NCI-H2107 treated with DMSO at 0.1 percent for 48 hours (cell line): ENCODE results near the gene RNF5.
A peak's percentile ranks its signal among the peaks of the same experiment; 100 is the strongest.
"Not testable (repeated sequence)": the region's sequence is repeated elsewhere in the genome, so short reads cannot be mapped to it uniquely, and the experiment has no call there.

Experiments used
- DNase-seq: peaks from one replicate; lab custom pipeline; 2025; ENCODE audit not compliant: unreplicated experiment; lab: John Stamatoyannopoulos, UW

RNF5 gene

DNA sequence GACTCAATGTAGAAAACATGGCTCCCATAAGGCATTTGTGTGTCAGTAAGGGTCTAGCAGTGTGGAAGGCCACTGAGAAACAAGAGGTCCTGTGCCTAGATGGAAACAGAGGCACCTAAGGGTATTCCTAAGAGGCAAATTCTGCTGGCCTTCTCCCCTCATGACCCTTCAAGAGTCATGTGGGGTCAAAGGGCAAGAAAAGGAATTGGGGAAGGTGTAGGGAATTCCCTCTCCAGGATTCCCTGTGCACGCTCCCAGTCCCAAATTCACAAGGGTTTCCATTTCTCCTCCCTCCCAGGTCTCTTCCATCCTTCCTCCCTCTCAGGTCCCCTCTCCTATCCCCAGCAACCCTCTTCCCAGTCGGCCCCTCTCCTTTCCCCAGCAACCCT, 2.9 kb upstream of the RNF5 start:
- DNase-seq = no peak

DNA sequence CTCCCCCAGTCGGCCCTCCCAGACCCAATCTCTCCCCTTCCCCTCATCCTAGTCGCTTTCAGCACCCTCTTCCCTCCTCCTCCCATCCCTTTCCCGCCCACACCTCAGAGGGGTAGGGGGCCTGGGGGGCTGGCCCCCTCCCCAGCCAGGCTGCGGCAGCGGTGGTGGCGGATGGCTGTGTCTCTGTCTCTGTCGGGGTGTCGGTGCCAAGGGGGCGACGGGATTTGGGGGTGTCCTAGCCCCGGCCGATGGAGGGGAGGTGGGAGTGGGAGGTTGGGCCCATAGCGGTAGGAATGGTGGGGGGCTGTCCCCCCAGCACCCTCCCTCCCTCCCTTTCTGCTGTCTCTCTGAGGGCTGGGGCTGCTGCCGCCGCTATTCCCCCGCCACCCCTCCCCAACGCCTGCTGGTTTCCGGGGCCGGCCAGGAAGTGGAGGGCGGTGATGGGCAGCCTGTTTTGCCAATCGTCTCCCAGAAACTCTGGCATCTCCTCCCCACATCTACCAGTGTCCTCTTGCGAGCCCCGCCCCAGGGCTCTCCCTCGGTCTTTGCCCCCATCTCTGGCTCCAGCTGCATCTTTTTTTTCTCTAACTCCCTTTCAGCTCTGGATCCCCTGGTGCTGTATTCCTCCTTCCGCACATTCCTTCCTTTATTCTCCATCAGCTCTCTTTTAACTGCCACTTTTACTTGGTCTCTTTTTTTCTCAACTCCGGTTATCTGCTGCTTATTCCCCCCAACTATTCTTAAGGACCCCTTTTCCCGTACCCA, 2.3 kb upstream of the RNF5 start, which contains the start of gene AGPAT1:
AGPAT1 (minus strand) TSS at position 374 of the 765 bp plus-strand sequence. CDS start 4,588 bp downstream, outside the sequence.
- DNase-seq = peak; percentile 69

DNA sequence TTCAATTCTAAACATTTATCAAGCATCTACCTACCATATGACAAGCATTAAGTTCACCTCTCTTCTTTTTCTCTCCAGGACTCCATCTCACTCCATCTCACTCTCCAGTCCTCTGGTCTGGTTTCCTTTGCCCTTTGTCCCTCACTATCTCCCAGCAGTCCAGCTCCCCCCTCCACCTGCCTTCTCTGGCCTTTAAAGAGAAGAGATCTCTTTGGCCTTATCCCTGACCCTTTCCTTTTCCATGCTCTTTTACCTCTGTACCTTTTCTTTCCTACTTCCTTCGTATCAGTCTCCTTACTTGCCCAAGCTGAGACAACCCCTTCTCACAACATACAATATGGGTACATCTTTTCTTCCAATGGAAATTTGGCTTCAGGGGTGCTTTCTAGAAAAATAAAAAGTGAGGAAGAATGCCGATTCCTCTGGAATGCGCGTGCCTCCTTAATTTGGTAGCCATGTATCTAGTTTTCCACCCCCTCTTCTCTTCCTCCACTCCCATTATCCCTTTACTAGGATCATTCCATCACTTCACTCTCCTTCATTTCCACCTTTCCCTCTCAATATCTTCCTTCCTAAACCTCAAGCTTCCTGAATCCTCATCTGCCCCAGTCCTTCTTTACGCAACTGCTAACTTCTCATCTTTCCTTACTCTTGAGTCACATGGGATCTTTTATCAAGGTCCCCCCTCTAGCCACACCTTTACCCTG, 1.6 kb upstream of the RNF5 start:
- no peak for DNase-seq

DNA sequence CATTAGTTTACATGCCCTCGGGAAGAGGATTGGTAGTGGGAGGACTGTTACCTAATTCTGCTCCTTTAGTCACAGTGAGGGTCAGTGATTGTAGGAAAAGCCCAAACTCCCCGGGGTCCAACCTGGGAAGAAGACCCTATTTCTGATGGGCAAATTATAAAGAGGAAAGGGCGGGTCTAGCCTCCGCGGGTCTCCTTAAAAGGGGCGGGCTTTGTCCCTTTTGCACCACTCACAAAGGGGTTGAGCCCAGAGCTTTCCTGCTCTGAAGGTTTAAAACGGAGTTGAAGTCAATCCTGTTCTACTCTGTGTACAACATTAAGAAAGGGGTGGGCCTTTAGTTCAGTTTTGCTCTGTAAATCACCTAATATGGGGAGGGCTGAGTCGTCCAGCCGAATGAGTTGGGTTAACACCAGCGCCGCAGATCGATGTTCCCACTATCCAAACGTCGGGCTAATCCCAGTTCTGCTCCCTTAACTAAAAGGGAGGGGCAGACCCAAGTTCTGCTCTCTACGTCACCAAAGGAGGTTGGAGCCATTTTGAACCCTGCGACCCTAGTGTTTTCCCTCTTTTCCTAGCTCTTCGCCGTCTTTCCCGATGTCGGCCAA, 920 bp upstream of the RNF5 start:
- DNase-seq = peak; percentile 45

DNA sequence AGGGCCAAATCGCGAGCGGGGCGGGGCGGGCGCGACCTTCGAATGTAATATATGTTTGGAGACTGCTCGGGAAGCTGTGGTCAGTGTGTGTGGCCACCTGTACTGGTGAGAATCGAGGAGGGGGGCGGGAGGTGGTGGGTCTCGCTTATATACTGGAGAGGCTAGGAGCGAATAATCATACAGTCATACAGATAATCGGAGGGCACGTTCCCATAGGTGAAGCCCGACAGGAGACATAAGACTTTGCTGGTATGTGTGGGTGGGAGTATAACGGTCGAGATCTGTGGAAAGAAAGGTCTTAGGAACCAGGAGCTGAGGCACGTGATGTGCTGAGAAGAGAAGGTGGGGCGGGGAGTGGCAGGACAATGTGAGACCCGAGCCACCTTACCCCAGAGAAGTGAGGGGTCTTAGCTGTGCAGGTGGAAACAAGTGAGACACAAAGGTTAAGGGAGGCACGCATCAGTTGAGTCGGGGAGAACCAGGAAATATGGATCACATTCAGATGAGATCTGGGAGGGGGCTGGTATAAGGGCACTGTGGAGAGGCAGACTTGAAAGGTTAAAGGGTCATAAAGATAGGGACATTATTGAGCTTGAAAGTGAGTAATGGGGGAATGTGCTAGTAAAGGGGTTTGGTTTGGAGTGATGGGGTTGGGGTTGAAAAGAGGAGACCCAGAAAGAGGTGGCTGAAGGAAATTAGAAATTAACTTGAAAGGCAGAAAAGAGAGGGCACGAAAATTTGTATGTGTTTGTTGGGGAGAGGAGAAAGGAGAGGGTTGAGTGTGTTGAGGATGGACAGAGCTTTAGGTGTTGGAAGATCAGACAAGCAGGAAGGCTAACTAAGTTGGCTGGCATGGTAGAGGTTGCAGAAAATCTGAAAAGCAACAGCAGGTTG, 589 bp downstream of the RNF5 start:
- DNase-seq = no peak

DNA sequence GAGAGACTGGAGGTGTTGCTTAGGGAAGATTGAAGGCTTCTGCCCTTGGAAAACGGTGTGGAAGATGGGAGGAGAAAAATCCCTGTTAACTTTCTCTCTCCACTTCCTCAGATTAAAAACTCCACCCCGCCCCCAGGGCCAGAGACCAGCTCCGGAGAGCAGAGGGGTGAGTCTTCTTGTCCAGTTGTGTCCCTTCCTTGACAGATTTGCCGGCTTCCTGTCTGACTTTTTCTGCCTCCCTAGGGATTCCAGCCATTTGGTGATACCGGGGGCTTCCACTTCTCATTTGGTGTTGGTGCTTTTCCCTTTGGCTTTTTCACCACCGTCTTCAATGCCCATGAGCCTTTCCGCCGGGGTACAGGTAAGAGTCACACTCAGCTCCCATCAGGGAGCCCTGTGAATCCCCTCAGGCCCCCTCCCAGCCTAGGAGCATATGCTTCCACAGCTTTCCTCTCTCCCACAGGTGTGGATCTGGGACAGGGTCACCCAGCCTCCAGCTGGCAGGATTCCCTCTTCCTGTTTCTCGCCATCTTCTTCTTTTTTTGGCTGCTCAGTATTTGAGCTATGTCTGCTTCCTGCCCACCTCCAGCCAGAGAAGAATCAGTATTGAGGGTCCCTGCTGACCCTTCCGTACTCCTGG, 1.7 kb downstream of the RNF5 start:
- DNase-seq = no peak

DNA sequence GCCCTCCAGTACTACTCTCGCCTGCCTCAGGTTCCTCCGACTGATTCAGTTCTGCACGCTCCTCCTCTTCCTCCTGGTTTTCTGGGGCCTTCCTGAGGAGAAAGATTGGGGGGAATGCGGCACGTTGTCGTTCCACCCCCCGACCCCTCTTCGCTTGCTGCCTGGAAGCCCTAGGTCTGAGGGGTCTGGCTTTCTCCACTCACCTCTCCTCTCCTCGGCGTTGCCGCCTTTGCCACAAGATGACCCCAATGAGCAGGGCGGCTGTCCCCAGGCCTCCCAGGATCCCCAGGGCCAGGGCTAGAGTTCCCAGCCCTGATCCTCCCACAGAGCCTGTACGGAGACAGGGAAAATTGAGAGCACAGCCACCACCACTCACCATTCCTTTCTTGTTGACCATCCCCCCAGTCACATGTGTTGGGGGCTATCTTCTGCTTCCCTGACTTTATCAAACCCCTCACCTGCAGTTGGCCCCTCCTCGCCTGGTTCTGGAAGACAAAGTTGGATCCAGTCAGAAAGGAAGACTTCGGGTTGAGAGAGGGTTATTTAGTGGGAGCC, 3.0 kb downstream of the RNF5 start:
- DNase-seq = no peak

DNA sequence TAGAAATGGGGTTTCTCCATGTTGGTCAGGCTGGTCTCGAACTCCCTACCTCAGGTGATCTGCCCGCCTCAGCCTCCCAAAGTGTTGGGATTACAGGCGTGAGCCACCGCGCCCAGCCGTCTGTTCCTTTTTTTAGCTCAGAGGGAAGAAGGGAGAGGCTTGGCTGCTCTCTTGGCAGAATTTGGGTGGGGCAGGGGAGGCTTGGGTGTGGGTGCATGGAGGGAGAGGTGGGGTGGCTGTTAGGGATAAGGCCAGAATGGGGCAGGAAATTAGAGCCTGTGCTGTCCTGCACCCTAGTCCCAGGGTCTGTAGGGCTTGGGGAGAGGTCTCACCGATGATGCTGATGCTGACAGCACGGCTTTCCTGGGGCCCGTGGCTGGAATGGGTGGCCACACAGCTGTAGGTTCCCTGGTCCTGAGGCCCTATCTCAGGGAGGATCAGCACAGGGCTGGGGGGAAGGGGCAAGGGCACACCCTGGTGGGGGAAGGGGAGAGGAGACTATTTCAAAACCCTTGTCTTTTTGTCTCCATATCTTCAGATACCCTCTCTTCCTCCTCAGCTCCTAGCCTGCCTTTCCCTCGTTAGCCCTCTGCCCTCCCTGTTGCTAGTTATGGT, 3.8 kb downstream of the RNF5 start:
- no peak for DNase-seq

DNA sequence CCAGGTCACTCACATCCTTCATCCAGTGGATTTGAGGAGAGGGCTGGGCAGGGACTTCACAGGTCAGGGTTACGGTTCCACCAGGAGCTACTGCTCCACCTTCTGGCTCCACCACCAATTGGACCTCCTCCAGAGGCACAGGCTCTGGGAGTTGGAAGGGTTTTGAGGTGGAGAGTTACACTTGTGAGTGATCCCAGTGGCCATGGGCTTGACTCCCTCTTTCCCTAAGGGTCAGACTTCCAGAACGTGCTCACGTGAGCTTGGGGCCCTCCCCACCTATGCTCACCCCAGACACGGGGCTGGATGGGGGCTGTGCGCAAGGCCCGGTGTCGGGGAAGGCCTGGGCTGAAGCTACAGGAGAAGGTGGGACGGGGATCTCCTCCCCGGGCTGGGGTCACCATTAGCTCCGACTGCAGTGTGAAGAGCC, 4.4 kb downstream of the RNF5 start:
- DNase-seq = no peak

DNA sequence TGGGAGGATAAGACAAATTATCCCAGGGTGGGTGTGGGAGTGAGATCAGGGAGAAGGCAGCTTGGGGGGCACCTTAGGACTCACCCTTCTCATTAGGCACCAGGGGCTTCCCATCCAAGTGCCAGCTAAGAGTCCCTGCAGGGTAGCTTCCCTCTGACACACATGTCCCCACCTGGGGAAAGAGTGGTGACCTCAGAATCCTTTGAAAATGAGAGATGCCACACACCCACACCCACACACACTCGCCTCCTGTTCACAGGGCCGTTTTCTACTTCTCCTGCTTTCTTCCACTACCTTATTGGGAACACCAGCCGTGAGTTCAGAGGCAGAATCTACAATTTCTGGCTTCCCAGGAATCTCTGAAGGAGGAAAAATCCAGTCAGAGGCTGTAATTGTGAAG, 4.8 kb downstream of the RNF5 start:
- no peak for DNase-seq

DNA sequence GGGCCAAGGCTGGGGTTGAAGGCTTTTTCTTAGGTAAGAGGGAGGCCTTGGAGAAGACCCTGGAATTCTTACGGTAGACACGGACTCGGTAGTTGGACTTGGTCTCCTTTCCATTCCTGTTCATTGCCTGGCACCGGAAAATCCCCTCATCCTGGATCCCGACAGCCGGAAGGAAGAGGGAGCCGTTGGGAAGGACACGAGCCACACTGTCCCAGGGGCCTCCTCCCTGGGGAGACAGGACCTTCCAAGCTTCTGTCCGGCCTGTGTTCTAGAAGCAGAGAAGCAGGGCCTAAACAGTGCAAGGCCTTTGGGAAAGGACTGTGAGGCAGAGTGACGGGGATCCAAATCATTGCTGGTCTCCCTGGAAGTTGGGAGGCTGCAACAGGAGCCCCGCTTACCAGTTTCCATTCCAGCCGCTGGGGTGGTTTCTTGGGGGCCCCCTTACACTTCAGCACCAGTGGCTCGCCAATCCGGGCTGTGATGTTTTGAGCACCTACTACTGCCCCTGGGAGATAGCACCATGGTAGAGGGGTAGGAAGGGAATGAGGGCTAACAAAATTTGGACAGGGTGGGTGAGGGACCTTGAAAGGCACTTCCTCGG, 5.4 kb downstream of the RNF5 start:
- no peak for DNase-seq

DNA sequence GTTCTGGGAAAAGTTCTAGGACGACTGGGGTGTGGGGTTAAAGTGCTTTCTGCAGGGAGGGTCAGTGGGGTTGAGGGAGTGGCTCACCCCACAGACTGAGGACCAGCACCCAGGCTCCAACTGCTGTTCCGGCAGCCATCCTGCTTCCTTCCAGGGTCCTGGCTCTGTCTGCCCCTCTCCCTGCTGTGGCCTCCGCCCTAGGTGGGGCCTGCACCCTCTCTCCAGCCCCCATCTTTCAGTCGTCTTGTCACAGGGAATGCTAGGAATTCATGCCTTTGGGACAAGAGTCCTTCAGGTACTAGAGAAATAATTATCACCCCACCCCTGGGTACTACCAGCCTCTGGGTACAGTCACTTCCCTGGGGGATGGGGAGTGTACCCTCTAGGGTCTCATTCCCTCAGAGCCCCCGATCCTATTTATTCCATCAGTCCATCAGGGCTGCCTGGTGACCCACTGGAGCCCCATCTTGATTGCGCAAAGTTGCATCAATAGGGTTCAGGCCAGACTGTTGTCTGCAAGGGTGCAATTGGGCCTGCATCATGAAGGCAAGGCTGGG, 6.0 kb downstream of the RNF5 start, which contains the start of gene AGER:
AGER (minus strand) TSS at position 170 of the 557 bp plus-strand sequence; CDS start at position 139, 31 bp downstream.
- no peak for DNase-seq

DNA sequence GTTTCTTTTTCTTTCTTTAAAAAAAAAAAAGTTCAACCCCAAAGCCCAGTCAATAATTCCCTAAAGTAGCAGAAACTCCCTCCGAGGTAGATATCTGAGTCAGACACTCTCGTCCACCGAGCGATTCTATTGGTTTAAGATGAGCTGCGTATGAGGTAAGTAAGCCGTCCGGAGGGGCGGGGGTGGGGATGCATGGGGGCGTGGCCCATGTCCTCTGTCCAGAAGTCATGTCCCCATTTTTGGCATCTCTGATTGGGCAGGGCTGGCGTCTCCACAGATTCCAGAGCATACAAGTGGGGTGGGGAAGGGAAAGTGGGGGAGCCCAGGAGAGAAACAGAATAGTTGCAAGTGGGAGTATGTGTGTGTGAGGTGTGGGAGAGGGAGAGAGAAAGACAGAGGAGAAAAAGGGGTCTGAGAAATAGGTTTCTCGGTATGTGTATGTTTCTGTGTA, 7.5 kb downstream of the RNF5 start:
- DNase-seq = not testable (repeated sequence)

DNA sequence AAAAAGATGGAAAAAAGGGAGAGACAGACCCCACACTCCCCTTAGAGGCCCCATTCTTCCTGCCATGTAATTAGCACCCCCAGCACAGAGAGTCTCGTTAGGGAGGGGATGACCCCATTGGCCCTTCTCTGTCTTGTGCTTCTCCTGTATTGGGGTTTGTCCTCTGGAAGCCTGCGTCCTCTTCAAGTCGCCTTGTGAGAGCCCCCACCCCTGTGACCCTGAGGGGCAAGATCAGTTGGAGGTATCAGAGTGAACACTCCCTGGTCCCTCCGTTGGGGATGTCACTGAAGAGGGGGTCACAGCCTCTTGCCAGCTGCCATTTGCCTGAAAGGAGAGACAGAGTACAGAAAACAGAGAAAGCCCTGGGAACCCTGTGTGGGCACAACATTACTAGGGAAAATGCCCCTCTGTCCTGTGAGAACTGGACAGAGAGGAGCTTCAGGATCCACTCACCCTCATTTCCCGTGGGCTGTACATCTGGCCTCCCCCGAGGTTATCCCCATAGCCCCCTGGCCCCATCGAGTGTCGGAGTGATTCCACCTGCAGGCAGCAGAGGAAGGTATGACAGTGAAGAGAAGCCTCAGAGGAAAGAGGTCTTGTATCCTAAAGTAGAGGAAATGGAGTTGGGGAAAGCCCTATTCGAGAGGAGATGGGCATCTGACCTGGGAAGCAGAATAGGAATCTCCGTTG, 8.1 kb downstream of the RNF5 start:
- not testable (repeated sequence) for DNase-seq

DNA sequence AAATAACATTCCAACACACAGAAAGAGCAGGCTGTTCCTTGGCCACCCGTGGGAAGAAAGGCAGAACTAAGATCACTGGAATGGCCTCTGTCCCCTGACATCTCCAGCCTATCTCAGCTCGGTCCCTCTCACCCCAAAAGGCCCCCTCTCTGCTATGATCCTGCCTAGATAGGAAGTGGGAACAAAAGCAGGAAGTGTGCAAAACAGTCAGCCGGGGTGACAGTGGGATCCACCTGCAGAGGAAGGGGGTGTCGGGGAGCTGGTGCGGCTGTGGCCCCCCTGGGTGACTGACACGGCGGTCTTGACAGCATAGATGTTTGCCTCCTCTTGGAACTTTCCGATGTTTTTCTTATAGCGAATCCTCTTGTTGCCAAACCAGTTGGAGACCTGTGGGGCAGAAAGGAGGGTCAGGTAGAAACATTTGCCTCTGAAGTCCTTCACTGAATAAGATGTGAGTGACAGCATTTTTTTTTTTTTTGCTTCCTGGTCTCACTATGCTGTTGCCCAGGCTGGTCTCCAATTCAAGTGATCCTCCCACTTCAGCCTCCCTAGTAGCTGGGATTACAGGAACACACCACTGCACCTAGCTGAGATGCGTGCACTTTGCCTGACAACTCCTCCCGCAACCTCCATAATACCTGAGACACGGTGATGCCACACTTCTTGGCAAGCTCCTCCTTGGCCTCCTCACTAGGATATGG, 9.0 kb downstream of the RNF5 start:
- no peak for DNase-seq

DNA sequence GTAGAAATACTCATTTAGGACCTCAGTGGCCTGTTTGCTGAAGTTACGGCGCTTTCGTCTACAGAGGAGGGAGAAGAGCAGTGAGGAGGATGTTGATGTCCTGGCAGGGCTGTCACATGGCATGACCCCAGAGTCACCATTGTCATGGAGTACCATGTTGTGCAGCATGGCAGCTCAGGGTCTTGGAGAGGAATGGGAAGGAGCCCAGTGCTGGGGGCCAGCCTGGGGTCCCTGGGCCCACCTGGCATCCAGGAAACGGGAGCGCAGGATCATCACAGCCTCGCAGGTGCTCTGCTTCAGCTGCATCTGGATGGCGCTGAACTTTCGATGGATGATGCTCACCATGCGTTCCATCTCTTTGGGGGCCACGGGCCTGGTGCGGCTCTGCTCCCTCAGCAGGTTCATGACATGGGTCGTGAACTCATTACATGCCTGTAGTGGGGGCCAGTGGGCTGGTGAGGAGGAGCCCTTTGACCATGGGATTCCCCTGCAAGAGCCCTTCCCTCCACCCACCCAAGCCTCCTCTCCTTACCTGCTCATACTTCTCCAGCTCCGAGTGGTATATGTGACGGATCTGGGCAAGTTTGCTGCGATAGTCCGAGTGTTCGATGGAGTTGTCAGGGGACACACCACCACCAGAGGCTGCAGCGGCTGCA, 9.6 kb downstream of the RNF5 start:
- not testable (repeated sequence) for DNase-seq

DNA sequence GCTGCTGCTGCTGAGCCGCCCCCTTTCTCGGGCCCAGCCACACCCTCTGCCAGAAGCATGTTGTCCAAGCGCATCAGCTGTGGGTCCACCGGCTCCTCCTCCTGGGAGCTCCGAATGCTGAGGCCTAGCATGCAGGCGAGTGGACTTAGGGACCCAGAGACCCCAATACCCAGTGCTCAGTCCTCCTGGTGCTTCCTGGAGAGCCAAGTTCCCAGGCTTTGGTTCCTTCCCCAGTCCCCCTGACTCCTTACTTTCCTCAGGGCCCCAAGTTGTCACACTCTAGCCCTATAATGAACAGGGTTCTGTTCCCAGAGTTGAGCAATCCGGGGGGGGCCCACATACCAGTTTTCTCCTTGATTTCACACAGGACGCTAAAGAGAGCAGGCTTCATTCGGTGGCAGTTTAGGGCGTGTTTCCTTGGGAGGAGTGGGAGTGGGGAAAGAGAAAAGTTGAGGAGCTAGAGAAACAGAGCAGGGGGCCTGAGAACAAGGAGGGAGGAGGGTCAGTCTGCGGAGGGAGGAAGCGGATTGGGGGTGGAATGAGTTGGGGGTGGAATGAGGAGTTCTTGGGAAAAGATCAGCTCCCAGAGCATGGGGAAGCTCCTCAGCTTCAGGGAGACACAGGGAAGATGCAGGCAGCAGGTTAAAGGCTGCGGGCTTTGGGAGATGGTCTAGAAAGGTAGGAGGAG, 10.3 kb downstream of the RNF5 start:
- no peak for DNase-seq
